DMS 273 (cell line): ENCODE measurements around the gene MBNL1.
"Not testable (repeated sequence)": the region's sequence is repeated elsewhere in the genome, so short reads cannot be mapped to it uniquely, and the experiment has no call there.

Experiments used
- DNase-seq: peaks from one replicate; lab custom pipeline; 2025; ENCODE audit not compliant: unreplicated experiment; lab: John Stamatoyannopoulos, UW

MBNL1 gene

DNA sequence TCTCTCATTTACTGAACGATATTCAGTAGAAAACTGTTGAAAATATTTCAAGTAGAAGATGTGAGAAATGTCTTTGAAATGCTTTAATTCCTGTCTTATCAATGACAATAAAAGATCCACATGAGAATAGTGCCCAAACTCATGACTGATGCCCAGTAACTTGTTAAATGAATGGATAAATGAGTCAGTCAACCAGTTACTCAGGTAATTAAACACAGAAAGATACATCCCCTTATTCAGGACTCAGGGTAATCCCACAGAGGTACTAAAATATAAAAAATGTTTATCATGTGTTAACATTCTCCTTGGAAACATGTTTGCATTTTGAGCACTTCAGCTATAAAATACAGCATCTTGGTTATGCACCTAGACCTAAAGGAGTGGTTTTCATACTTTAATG is 169.5 kb downstream of the MBNL1 start:
- DNase-seq, result no peak

DNA sequence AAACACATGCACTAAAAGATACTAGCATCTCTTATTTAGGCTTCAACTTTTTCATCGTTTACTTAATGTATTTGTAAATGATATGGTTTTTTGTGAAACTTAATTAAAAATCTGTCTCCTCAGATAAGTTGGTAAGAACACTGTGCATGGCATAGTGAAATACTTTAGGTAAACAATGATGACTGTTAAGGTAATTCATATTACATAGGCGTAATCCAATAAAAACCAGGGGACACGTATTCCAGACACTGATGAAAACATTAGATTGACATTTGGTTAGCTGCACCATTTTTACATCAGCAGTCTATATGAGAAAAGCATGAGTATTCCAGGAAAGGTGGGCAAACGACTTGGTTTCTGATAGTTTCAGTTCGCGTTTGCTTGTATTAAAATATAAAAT is 170.0 kb downstream of the MBNL1 start:
- no peak for DNase-seq

DNA sequence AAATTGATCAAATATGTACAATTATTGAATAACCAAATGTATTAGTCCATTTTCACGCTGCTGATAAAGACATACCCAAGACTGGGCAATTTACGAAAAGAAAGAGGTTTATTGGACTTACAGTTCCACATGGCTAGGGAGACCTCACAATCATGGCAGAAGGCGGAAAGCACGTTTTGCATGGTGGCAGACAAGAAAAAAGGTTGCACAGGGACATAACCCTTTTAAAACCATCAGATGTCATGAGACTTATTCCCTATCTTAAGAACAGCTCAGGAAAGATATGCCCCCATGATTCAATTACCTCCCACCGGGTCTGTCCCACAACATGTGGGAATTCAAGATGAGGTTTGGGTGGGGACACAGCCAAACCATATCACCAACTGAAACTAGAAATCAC is 171.5 kb downstream of the MBNL1 start:
- not testable (repeated sequence) for DNase-seq

DNA sequence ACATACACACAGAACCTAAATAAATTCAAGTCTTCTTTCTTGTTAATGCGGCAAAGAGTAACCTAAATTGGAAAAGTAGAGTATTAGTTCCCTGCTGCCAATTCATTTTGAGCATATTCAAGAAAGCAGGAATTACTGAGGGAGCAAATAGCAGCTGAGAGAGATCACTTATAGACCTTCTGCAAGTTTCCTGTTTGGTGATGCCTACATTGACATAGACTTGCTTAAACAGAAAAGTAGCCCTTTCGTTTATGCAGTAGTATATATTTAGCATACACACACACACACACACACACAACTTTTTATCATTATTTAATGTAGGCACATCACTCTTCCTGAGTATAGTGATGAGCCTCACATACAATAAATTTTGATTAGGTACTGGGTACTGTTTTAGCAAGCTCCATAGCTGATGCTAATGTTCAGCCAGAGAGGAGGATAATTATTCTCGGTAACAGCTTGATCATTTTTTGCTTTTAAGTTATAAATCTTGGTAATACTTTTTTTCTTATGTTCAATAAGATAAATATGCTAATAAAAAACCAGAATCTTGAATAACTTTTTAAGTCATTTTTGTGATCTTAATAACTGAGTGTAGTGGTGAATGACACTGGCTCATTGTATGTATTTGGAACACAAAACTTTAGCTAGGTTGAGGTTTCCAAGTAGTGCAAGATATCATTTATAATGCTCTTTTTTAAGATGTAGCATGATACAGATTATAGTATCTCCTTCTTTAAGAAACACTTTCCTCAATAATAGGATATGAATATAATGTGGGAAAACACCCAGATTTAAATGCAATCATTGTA is 174.7 kb downstream of the MBNL1 start:
- no peak for DNase-seq

DNA sequence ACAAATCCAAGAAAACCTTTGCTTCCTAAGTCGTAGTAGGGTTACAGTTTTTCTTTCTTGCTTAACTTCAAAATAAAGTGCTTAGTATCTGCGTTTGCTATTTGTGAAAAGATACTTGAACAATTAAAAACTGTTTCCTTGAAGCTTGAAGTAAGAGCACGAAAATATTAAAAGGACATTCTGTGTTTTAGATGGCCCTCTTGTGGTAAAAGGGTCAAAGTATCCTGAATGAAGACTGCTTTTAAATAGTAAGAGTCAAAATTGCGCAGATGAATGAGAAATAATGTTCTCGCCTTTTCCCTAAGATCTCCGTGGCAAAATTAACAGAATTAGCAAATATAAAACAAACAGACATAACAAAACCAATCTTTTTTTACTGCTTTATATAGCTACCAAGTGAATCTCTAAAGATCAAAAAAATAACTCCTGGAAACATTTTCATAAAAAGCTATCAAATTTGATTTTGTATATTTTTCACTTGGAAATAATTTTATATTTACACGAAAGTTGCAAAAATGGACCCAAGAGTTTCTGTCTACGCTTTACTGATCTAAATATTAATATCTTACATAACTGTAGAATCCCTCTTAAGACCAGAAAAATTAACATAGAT is 175.4 kb downstream of the MBNL1 start:
- peak; percentile 73 for DNase-seq

DNA sequence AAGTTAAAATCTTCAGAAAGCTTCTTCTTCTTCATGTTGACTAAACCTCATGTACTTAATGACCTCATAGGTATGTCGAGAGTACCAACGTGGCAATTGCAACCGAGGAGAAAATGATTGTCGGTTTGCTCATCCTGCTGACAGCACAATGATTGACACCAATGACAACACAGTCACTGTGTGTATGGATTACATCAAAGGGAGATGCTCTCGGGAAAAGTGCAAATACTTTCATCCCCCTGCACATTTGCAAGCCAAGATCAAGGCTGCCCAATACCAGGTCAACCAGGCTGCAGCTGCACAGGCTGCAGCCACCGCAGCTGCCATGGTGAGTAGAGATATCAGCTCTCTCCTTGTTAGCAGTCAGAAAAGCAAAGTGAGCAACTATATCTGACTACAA is 176.5 kb downstream of the MBNL1 start:
- DNase-seq, result no peak

DNA sequence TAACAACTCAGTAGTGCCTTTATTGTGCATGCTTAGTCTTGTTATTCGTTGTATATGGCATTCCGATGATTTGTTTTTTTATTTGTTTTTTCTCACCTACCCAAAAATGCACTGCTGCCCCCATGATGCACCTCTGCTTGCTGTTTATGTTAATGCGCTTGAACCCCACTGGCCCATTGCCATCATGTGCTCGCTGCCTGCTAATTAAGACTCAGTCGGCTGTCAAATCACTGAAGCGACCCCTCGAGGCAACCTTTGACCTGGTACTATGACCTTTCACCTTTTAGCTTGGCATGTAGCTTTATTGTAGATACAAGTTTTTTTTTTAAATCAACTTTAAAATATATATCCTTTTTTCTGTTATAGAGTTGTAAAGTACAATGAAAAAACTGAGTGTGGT is 177.8 kb downstream of the MBNL1 start:
- no peak for DNase-seq

DNA sequence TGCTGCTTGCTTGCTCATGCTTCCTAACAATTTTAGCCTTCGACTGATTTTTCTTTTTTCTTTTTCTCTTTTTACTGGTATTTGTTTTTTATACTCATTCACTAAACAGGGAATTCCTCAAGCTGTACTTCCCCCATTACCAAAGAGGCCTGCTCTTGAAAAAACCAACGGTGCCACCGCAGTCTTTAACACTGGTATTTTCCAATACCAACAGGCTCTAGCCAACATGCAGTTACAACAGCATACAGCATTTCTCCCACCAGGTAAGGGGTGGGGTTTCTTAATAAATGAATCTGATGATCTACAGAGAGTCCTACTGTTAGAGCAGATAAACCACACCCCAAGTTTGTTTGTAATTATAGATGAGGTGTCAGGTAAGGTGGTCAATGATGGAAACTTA is 178.8 kb downstream of the MBNL1 start:
- no peak for DNase-seq

DNA sequence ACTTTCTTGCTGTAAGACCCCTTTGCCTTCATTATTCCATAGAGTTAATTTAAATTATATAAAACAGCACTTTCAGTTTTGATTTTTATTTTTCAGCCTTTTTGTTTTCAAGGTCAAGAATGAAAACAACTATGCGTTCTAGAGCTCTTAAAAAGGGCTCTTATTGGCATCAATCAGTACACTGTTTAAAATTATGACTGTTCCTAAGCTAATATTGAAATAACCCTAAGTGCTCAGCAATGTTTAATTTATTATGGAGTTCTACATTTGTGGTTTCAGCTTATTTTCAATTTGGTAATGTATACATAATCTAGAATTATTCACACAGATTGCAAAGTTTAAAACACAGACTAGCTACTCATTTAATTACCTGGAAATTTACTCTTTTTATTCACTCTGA is 179.4 kb downstream of the MBNL1 start:
- no peak for DNase-seq

DNA sequence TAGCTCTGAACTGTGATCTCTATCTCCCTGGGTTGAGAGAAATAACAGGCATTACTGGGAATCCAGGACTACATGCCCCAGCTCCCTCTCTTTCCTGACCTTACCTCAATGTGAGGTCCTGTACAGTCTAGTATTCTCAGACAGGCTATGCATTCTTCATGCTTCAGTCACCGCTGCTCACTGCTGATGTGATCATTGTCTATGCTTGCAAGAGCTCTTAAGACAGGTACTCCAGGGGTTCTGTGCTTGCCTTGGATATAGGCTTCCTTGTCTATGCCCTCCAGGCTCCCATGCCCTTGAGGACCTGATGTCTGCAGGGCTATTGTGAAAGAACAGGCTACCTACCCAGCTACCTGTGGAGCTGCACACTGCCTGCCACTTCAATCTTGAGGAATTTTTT is 183.6 kb downstream of the MBNL1 start:
- no peak for DNase-seq

DNA sequence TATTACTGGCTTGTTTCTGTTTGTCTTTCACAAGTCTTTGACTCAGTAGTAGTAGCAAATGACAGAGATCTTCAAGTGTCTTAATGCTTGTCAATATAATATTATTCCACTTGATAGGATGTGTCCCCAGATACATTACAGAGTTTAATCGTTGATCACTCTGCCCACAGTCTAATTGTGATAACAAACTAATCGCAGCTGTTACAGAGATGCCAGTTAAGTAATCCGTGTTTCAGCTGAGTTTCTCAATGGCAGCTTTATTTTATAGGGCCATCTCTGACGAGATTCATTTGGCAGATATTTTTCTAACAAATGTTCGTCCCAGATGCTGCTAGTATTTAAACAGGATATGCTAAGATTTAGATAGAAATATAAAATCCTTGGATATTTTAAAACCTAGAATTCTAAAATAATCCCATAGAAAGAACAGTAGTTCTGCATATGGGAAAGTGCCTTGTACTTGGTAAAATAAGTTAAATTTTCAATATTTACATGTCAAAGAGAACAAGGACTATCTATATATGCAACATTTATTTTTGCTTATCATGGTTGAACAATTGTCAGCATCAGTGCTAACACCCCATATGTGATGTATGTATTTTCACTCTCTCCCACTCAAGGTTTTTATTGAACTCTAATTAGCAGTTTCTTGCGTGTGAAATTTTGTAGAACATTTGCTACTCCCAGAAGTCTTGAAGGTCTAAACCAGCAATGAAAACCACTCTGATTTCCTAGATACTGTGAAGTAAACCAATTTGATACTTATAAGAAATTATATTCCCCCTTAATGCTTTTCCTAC is 185.5 kb downstream of the MBNL1 start:
- peak; percentile 42 for DNase-seq

DNA sequence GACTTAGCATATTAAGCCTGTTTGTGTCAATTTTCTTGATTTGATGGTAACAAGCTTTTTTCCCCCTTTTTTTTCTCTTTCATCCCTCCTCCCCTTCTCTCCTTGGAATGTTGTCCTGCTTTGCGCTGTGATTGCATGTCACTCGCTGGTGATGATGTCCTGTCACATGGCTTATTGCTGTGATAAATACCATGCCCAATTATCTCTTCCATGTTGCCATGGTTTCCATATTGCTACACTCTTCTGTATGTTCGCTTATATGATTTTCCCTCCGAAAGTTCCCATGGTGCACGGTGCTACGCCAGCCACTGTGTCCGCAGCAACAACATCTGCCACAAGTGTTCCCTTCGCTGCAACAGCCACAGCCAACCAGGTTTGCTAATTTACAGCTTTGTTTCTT is 187.3 kb downstream of the MBNL1 start:
- DNase-seq, result no peak

DNA sequence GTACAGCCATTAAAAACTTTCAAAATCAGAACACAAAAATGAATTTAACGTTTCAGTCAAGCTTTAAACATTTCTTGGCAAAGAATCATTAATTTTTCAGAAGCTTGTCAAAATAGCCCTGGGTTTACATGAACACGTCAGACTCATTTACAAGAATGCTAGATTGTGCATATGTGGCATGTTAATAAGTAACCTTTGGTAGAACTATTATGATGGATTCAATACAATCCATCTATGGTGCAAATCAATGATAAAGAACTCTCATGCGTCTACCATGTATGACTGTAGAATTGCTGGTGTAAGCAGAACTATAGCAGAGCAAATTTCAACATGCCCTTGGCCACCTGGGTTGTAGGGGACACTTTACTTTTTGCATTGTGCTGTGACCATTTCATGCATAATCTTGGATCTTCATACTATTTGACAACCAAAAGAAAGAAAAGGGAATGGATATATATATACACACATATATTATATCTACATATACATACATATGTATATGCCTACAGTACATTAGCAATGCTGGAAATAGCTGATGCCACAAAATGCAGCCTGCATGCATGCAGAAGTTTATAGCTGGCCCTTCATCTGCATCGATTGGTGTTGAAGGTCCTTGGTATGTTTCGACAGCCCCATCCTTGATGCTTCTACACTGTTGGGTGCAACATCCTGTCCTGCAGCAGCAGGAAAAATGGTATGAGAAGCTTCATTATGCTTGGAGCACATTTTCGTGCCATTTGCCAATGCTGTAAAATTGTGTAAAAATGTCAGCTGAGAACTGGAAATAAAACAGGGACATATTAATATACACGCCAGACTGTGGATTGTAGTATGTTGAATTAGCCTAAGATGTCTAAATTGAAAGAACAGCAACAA is 189.0 kb downstream of the MBNL1 start:
- no peak for DNase-seq

DNA sequence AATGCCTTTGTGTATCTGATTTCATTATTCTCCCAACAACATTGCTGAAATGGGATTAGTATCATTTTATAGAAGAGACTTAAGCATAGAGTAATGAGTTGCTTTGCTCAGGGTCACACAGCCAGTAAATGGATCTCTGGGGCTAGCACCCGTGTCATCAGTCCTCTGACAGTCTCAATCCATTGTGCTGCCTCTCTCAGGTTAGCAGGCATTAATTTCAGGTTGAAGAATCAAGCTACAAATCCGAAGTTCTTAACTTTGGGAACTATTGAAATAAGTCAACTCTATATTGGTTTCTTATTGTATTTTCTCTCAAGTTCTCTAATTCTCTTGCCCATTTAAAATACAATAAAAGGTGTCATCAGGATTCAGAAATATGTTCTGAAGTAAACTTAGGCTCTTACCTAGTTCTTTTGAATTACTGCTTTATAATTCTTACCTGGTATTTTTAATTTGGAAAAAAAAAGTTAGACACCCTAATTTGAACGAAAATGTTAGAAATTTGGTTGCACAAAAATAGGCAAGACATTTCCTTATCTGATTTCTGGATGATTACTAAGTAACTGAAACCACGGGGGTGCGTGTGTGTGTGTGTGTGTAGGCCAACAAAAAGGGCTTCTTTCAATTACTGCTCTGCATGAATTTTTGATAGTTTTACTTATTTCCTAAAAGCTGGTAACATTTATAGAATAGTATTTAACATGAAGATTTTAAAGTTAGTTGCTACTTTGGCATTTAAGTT is 189.8 kb downstream of the MBNL1 start:
- no peak for DNase-seq

DNA sequence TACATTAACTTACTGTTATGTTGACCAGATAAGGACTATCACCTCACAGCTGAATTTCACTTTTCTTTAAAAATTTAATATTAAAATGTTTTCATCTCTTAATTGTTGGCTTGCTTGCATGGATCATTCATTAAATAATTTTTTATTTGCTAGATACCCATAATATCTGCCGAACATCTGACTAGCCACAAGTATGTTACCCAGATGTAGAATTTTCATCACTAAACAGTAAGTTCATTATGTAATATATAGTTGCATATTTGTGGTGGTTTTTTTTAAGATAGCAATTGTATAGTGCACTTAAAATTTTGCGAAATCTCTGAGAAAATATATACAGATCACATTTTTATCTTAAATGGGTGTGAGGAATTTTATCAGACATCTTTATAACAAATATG is 190.4 kb downstream of the MBNL1 start:
- DNase-seq, result no peak

DNA sequence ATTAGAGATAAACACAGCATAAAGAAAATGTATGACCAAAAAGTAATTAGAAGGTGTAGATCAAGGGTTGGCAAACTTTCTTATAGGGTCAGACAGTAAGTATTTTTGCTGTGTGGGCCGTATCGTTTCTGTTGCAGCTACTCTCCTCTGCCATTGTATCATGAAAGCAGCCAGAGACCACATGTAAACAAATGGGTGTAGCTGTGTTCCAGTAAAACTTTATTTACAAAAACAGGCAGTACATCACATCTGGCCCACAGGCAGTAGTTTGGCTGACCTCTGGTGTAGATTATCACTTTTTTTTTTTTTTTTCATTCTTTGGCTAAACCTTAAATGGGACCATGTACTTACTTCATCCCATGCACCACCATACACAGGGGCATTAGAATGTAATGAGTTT is 190.8 kb downstream of the MBNL1 start:
- no peak for DNase-seq

DNA sequence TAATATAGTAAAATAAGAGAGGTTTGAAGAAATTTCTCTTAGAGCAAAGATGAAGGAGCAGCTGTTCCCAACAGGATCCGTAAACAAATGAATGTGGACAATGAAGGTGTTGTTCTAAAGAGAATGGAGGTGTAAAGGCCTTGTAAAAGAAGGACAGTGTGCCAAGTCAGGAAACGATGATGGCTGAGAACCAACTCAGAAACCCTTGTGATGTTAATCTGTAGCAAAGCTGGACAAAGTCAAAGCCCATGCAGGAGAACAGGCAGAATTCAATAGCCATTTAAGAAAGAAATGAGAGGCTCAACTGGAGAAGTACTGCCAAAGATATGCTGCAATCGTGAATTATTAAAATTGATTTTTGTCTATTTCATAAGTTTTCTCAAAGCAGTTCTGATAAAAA is 192.2 kb downstream of the MBNL1 start:
- DNase-seq, result no peak

DNA sequence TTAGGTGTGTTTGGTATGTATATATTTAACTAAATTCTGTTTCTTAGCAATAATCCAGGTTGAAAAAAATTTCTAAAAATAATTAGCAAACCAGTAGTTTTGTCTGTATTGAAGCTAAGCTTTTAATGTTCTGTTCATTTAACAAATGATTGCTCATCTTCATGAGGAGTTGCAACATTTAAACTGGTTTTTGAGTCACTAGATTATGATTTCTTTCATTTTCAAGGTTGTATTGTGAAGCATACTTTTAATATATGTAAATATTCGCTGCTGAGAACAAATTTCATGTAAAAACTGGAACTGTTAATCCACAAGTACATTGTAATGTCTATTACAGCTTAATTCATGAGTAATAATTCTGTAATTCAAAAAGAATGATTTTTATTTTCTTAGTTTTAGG is 192.7 kb downstream of the MBNL1 start:
- DNase-seq, result no peak

DNA sequence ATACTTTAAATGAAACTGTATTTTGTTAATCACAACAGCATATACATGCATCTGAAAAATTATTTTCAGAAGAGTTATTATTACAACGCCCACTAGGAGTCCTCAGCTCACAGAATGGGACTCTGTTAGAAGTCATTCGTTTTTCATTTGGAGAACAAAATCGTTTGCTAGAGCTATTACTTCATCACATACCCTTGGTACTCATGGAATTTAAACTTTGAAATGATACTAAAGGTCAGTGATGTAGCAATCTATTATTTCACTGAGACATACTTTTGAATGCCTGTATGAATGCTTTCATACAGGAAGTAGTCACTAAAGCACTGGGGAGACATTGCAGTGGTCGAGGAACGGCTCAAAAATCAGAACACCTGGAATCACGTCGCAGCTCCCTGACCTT is 198.1 kb downstream of the MBNL1 start:
- peak; percentile 57 for DNase-seq

DNA sequence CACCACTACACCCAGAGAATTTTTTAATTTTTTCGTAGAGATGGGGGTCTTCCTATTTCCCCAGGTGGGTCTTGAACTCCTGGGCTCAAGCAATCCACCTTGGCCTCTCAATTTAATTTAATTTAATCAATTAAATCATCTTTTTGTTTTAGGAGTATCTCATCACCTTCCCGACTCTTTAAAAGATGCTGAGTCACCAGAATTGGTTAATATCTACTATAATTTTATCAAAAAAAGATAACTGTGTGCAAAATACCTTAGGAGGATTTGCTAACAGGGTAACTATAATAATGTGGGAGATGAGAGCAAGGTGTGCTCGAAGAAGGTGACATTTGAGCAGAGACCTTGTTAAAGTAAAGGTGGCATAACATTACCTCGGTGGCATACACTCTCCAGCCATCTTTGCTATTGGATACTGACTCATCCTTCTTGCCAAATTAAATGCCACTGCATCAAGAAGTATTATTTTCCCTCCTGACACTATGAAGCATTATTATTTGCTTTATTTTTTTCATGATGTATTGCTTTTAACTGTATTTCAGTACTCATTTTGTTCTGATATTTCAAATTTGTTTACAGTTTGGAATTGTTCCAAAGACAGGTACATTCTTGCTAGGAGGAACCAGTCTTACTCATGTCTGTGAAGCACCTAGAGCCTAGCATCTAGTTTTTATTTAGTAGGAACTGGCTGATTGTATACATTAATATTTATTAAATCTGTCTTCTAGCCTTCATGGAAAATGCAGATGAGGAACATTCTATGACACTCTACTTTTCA is 200.7 kb downstream of the MBNL1 start:
- DNase-seq, result no peak
